Mononuclear cell (primary cell): Measurements from ENCODE around the gene CORO1C. TPM values are rescaled to one million over a fixed set of nuclear protein-coding genes. Genes with fewer than 3 reads are reported as not detected.

ENCODE experiments used
- H3K27me3 ChIP-seq: 2 replicates; pipeline ENCODE4 v1.6.0; 2011; ENCODE audit warnings: low read length, control low read depth; ENCODE audit not compliant: insufficient read depth
- H3K4me1 ChIP-seq: 2 replicates; pipeline ENCODE4 v1.5.1; 2011; ENCODE audit warnings: mild to moderate bottlenecking, low read length, control low read depth; ENCODE audit not compliant: insufficient read depth
- H3K4me3 ChIP-seq: 2 replicates; pipeline ENCODE4 v1.5.1; 2011; ENCODE audit warnings: mild to moderate bottlenecking, low read length, moderate library complexity
- H3K9me3 ChIP-seq: 2 replicates; pipeline ENCODE4 v1.5.1; 2011; ENCODE audit warnings: low read depth, mild to moderate bottlenecking, control low read depth, low read length
- total RNA-seq: library from RNA; depleted of rRNA; stranded (reverse); fragments of >200 nt; gene quantifications from one replicate; pipeline ENCODE4 v1.2.3, GENCODE V29; 2012

The CORO1C gene
- total RNA-seq, 1 donor = 86.3 TPM

DNA sequence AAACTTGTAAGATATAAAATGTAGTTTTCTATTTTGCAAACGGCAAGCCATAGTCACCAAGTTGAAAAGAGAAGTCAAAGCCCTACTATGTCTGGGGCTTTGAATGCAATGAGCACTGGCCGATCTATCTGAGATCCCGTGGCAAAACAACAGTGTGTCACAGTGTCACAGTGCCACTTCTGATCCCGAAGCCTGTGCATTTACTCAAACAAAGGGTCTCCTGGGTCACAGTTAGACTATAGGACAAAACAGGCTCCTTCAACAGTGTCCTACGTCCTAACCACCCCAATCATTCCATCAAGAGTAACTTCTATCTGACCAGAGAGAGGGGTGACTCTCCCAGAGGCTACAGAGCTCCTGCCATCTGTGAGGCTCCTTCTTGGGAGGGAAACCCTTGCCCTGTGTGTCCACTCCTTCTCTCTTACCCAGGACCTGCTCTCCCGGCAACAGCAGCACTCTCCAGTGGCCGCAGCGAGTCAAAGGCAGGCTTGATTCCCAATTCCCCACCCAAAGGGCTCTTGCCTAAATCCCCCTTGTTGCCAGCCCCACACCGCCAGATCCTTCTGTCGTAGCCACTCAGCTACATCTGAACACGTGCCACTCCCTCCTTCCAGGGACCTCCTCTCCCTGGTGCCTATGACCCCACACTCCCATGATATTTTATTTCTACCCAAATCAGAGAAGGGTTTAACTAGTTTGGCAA, 83.6 kb downstream of the CORO1C start:
- Histone ChIP-seq H3K27me3 (no peaks in the 10 kb centered on the region), H3K9me3 (no peaks in the 10 kb centered on the region), H3K4me3 (no peak overlapping the region), H3K4me1 (peaks cover 13% of the 10 kb centered on the region)

DNA sequence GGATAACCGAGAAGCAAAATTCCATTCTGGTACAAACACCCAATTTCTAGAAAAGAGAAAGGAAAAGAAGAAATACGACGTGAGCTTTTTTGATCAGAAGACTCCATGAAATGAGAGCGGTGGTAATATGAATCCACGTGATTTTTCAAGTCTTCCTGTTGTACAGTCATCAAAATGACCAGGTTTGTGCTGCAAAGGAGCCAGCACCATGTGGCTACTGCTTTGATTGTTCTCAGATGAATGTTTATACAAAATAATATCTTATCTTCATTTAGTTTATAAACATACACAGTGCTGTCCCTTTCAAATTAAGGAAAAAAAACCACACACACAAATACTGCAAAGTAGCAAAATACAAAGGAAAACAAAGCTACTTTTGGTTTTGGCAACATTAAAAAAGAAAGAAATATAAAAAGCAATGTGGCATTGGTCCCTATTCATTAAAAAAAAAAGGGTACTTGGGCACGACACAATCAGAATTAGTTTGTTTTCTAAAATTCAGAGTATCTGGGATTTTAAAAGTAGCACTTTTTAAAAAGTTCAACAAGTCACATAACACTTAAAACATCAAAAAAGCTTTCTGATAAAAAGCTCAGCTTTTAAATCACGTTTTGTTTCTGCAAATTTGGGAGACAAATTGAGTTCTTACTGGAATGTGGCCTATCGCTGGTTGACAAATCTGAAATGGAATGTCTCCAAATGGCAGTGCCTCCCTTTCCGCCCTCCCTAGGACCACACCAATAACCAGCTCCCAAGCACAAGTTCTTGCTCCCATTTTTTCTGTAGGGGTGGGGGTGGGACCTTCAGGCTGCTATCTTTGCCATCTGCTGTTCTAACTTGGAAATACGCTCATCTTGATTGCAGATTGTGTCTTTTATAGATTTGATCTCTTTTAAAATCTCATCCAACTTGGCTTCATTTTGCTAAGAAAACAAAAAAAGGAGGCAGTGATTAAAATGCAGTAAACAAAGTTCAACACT, 84.4 kb downstream of the CORO1C start:
- Histone ChIP-seq H3K9me3 (no peaks in the 10 kb centered on the region), H3K27me3 (no peaks in the 10 kb centered on the region), H3K4me1 (peaks cover 19% of the 10 kb centered on the region), H3K4me3 (no peak overlapping the region)

- no peaks in the 10 kb centered on the region for H3K9me3 ChIP-seq
- no peak overlapping the region for H3K4me3 ChIP-seq
- H3K4me1 ChIP-seq = peaks cover 27% of the 10 kb centered on the region
- H3K27me3 ChIP-seq = no peaks in the 10 kb centered on the region
These were observed 85.4 kb downstream of the CORO1C start for GRCh38 chr12:108645686-108646599.

DNA sequence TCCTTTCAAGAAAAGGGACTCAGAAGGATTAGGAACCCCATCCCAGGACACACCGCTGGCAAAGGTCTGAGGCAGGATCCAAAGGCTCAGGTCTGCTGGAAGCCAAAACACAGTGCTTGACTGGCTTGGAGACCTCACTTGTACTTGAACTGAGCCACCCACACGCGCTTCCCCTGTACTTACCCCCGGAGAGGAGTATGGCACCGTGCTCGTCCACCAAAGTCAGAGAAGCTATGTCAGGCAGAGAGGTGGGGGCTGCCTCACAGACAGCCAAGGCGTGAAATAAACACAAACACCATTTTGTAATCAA, 86.6 kb downstream of the CORO1C start:
- peaks cover 36% of the 10 kb centered on the region for H3K4me1 ChIP-seq
- no peak overlapping the region for H3K4me3 ChIP-seq
- no peaks in the 10 kb centered on the region for H3K9me3 ChIP-seq

GRCh38 chr12:108643941-108644810, 87.1 kb downstream of the CORO1C start:
- Histone ChIP-seq H3K9me3 (no peaks in the 10 kb centered on the region), H3K4me3 (no peak overlapping the region), H3K4me1 (peaks cover 41% of the 10 kb centered on the region), H3K27me3 (no peaks in the 10 kb centered on the region)

More for the DNA sequence above, 86.6 kb downstream of the CORO1C start:
- H3K27me3 ChIP-seq = no peaks in the 10 kb centered on the region

- no peaks in the 10 kb centered on the region for H3K9me3 ChIP-seq
- H3K27me3 ChIP-seq = no peaks in the 10 kb centered on the region
- peaks cover 52% of the 10 kb centered on the region for H3K4me1 ChIP-seq
- H3K4me3 ChIP-seq = no peak overlapping the region
These were observed 88.2 kb downstream of the CORO1C start for GRCh38 chr12:108642899-108643654.

DNA sequence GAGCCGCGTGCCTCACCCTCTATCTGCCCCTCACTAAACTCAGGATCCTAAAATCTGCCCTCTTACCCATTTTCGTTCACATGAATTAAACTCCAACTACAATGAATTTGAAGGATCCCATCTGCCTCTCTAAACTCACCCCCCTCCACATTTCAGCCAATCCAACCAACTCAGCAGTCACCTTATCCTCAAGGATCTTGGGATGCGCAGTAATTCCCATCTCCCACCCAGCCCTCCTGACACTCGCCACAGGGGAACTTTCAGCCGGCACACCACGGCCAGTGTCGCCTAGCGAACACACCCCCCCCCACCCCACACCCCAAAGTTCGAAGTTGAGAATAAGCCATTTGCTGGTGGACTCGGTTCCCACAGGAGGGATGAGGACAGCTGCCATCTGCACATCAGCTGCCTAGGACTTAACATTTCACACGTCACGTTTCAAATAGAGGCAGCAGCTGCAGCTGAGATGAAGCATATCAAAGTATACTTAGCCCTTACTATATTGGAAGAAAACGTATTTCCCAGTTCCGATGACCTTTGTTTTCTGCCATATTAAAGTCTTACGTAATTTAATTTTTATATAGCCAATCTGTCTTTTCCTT, 88.9 kb downstream of the CORO1C start:
- Histone ChIP-seq H3K4me1 (peaks cover 59% of the 10 kb centered on the region), H3K27me3 (no peaks in the 10 kb centered on the region), H3K4me3 (no peak overlapping the region), H3K9me3 (no peaks in the 10 kb centered on the region)

- no peak overlapping the region for H3K4me3 ChIP-seq
- peaks cover 66% of the 10 kb centered on the region for H3K4me1 ChIP-seq
- no peaks in the 10 kb centered on the region for H3K27me3 ChIP-seq
- H3K9me3 ChIP-seq = no peaks in the 10 kb centered on the region
These were observed 89.7 kb downstream of the CORO1C start for GRCh38 chr12:108641446-108642268.

DNA sequence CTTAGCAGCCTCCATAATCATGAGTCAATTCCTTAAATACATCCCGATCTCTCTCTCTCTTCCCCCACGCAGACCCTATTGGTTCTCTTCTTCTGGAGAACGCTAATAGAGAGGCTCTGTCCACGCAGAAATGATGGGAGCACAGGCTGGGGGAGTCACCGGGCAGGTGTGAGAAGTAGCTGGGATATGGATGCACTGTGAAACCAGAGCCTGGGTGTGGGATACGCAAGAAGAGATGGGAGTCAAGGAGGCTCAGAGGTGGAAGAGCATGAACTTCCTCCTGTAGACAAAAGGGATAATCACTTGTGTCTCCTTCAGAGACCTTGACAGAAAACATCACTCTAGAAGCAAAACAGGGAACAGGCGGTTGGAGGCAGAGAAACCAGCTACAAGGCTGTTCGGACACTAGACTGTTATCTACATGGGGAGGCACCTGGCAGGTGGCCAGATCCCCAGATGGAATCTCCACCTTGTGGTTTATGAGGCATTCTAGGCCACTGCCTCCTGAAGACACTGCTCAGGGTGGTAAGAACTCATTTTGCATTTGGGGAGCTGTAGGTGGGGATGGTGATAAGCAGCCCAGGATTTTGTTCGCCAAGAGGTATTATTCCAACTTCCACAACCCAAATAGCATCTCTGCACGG, 90.4 kb downstream of the CORO1C start:
- Histone ChIP-seq H3K9me3 (no peaks in the 10 kb centered on the region), H3K4me1 (peaks cover 69% of the 10 kb centered on the region), H3K4me3 (no peak overlapping the region), H3K27me3 (no peaks in the 10 kb centered on the region)

DNA sequence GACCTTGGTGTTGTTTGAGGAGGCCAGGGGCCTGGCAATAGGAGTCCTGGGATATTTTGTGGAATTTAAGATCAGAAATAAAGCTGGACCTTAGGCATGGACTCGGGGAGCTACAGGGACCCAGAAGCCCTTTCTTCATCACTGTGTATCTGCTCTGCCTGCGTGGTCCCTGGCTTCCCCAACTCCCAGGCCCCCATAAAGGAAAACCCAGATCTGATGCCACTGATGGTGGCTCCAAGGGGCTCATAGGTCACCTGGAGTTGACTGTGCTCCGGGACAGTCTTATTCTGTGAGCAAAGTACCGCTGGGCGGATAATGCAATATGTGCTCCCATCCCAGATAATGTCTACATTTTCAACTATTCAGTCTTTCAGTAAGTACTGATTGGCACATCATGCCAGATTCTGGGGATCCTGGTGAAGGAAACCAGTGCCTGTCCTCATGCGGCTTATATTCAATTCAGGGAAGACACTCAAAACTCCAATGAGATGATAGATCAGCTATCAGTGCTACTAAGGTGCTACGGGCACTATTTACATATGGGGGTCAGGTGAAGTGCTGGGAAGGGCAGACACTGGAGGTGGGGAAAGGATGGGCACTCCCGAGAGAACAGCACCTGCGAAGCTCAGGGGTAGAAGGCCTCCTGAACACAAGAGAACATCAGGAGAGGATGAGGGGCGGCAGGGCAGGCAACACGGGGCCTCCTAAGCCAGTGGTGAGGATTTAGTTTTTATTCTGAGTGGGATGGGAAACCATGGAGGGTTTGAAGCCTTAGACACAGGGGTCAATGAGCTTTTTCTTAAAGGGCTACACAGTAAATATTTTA, 92.1 kb downstream of the CORO1C start:
- Histone ChIP-seq H3K4me1 (peaks cover 81% of the 10 kb centered on the region), H3K27me3 (no peaks in the 10 kb centered on the region), H3K4me3 (no peak overlapping the region), H3K9me3 (no peaks in the 10 kb centered on the region)

DNA sequence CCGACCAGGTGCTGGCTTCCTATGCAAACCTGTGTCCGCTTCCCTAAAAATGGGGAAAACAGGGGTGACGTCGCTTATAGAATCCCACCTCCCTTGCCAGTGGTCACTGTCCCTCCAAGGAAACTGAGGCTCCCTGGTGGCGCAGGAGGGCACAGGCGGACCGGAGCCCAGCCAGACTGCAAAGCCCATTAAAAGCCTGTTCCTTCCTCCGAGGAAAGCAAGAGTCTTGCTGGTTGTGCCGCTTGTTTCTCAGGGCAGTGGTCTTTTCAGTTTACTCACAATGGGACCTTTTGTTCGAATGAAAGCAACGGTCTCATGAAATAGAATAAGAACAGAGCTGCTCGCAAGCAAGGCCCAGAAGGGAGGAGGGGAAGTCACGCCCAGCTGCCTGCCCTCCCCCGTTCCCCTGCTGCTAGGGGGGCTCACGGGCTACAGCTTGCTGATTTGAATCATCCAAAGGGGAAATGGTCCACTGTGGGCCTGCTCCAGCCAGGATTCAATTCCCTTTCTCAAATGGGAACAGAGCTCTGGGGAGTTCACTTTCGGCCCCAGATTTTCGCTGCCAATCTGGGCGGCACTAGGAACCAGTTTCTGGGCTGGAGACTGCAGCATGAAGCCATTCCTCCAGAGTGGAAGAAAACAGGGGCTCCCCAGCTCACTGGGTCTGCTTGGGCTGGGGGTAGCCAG, 93.0 kb downstream of the CORO1C start:
- Histone ChIP-seq H3K4me3 (no peak overlapping the region), H3K27me3 (no peaks in the 10 kb centered on the region), H3K9me3 (no peaks in the 10 kb centered on the region), H3K4me1 (peaks cover 83% of the 10 kb centered on the region)
